ENCODE results near the gene RALB.
A peak's percentile ranks its signal among the peaks of the same experiment; 100 is the strongest.

The RALB gene

GRCh38 chr2:120239488-120240287 lies 13.0 kb upstream of the RALB start (continued):
- TF ChIP-seq, protein P1, sequence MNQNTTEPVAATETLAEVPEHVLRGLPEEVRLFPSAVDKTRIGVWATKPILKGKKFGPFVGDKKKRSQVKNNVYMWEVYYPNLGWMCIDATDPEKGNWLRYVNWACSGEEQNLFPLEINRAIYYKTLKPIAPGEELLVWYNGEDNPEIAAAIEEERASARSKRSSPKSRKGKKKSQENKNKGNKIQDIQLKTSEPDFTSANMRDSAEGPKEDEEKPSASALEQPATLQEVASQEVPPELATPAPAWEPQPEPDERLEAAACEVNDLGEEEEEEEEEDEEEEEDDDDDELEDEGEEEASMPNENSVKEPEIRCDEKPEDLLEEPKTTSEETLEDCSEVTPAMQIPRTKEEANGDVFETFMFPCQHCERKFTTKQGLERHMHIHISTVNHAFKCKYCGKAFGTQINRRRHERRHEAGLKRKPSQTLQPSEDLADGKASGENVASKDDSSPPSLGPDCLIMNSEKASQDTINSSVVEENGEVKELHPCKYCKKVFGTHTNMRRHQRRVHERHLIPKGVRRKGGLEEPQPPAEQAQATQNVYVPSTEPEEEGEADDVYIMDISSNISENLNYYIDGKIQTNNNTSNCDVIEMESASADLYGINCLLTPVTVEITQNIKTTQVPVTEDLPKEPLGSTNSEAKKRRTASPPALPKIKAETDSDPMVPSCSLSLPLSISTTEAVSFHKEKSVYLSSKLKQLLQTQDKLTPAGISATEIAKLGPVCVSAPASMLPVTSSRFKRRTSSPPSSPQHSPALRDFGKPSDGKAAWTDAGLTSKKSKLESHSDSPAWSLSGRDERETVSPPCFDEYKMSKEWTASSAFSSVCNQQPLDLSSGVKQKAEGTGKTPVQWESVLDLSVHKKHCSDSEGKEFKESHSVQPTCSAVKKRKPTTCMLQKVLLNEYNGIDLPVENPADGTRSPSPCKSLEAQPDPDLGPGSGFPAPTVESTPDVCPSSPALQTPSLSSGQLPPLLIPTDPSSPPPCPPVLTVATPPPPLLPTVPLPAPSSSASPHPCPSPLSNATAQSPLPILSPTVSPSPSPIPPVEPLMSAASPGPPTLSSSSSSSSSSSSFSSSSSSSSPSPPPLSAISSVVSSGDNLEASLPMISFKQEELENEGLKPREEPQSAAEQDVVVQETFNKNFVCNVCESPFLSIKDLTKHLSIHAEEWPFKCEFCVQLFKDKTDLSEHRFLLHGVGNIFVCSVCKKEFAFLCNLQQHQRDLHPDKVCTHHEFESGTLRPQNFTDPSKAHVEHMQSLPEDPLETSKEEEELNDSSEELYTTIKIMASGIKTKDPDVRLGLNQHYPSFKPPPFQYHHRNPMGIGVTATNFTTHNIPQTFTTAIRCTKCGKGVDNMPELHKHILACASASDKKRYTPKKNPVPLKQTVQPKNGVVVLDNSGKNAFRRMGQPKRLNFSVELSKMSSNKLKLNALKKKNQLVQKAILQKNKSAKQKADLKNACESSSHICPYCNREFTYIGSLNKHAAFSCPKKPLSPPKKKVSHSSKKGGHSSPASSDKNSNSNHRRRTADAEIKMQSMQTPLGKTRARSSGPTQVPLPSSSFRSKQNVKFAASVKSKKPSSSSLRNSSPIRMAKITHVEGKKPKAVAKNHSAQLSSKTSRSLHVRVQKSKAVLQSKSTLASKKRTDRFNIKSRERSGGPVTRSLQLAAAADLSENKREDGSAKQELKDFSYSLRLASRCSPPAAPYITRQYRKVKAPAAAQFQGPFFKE (tag by site-specific recombination; IDR thresholded peaks at IDR 0.05; ENCODE audit: borderline replicate concordance) = no peak
- TF ChIP-seq ZNF324 (tag by site-specific recombination; IDR thresholded peaks at IDR 0.05) = no peak
- TF ChIP-seq SCRT1 (tag by site-specific recombination; IDR thresholded peaks at IDR 0.05; ENCODE audit: borderline replicate concordance) = 0 out of 2 replicates have a peak, but pooled peaks have one; percentile 32
- no peak for TF ChIP-seq ZBTB7A (tag by site-specific recombination; IDR thresholded peaks at IDR 0.05; ENCODE audit: low read depth)
- TF ChIP-seq EGR2 (tag by site-specific recombination; IDR thresholded peaks at IDR 0.05; ENCODE audit: low read depth) = peak; percentile 81
- no peak for TF ChIP-seq ZNF114 (tag by site-specific recombination; IDR thresholded peaks at IDR 0.05)
- TF ChIP-seq ZFHX2 (tag by site-specific recombination; conservative IDR thresholded peaks at IDR 0.05) = peak; percentile 61
- TF ChIP-seq MYNN (tag by site-specific recombination; IDR thresholded peaks at IDR 0.05; ENCODE audit: borderline replicate concordance) = no peak
- no peak for TF ChIP-seq KLF7 (tag by site-specific recombination; IDR thresholded peaks at IDR 0.05; ENCODE audit: borderline replicate concordance)
- TF ChIP-seq ZNF548 (tag by site-specific recombination; IDR thresholded peaks at IDR 0.05) = no peak
- no peak for TF ChIP-seq HOXC10 (CRISPR knock-in tag; IDR thresholded peaks at IDR 0.05)

DNA sequence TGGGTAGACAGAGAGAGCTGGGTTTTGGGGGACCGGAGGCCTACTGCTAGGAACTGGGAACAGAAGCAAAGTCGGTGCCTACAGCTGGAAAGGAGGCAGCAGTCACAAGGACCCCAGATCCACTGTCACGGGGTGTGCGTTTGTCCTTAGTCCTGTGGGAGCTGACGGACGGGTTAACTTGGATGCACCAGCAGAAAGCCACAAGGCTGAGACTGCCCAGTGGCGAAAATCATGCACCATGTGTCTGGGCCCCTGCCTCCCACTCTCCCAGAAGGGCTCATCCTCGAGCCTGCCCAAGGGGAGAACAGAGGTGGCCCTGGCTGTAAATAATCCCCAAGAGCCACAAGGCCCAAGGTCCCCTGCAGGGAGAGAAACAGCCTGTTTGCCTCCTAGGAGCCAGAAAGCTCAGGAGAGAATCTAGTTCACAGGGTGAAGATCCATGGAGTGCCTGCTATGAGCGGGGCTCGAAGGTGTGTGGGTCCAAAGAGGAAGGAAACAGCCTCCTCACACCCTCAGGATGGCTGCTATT lies 11.7 kb upstream of the RALB start:
- ChIA-PET CTCF (no interaction called here), POLR2A (interaction anchor here (0.7 kb wide), 1 partner anchor 228 kb away, joined by 3 read pairs; the partner anchor contains the start of gene EPB41L5)

DNA sequence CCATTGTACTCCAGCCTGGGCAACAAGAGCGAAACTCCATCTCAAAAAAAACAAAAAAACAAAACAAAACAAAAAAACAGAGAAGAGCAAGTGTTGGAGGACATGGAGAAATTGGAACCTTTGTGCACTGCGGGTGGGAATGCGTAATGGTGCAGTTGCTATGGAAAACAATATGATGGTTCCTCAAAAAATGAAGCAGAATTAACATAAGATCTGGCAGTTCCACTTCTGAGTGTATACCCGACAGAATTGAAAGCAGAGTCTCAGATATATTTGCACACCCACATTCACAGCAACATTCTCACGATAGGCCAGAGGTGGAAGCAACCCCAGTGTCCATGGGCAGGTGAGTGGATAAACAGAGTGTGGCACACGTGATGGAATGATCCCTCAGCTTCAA lies 11.0 kb upstream of the RALB start:
- ChIA-PET CTCF (no interaction called here), POLR2A (no interaction called here)
- no peaks in the 10 kb centered on the region for H3K9me3 ChIP-seq (ENCODE audit: control insufficient read depth, insufficient read depth, low read depth, low read length)
- peaks cover 13% of the 10 kb centered on the region for H3K4me1 ChIP-seq (ENCODE audit: control insufficient read depth, insufficient read depth, low read length)
- H3K36me3 ChIP-seq (ENCODE audit: control insufficient read depth in 2 of 2, insufficient read depth in 1 of 2, low read length in 2 of 2) = no peaks in the 10 kb centered on the region
- no peak overlapping the region for H3K4me3 ChIP-seq (ENCODE audit: low read depth, low read length)
- no peak overlapping the region for H3K27ac ChIP-seq (ENCODE audit: extremely low read depth, low read depth, low read length)
- TF ChIP-seq ZNF514 (tag by site-specific recombination; IDR thresholded peaks at IDR 0.05) = no peak
- TF ChIP-seq, protein P2, sequence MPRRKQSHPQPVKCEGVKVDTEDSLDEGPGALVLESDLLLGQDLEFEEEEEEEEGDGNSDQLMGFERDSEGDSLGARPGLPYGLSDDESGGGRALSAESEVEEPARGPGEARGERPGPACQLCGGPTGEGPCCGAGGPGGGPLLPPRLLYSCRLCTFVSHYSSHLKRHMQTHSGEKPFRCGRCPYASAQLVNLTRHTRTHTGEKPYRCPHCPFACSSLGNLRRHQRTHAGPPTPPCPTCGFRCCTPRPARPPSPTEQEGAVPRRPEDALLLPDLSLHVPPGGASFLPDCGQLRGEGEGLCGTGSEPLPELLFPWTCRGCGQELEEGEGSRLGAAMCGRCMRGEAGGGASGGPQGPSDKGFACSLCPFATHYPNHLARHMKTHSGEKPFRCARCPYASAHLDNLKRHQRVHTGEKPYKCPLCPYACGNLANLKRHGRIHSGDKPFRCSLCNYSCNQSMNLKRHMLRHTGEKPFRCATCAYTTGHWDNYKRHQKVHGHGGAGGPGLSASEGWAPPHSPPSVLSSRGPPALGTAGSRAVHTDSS (tag by site-specific recombination; IDR thresholded peaks at IDR 0.05) = no peak
- TF ChIP-seq ZNF692 (tag by site-specific recombination; IDR thresholded peaks at IDR 0.05) = no peak
- TF ChIP-seq SP3 (tag by site-specific recombination; IDR thresholded peaks at IDR 0.05) = no peak
- TF ChIP-seq, protein P3, sequence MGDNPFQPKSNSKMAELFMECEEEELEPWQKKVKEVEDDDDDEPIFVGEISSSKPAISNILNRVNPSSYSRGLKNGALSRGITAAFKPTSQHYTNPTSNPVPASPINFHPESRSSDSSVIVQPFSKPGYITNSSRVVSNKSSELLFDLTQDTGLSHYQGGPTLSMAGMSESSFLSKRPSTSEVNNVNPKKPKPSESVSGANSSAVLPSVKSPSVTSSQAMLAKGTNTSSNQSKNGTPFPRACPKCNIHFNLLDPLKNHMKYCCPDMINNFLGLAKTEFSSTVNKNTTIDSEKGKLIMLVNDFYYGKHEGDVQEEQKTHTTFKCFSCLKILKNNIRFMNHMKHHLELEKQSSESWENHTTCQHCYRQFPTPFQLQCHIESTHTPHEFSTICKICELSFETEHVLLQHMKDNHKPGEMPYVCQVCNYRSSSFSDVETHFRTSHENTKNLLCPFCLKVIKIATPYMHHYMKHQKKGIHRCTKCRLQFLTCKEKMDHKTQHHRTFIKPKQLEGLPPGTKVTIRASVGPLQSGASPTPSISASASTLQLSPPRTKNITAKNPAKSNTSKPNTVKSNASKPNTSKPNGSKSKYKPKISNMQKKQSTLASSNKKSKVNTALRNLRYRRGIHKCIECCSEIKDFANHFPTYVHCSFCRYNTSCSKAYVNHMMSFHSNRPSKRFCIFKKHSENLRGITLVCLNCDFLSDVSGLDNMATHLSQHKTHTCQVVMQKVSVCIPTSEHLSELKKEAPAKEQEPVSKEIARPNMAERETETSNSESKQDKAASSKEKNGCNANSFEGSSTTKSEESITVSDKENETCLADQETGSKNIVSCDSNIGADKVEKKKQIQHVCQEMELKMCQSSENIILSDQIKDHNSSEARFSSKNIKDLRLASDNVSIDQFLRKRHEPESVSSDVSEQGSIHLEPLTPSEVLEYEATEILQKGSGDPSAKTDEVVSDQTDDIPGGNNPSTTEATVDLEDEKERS (tag by site-specific recombination; IDR thresholded peaks at IDR 0.05) = no peak

More for the DNA sequence above, 11.7 kb upstream of the RALB start:
- peak; percentile 59 for TF ChIP-seq GLIS1 (tag by site-specific recombination; IDR thresholded peaks at IDR 0.05)
- 0 out of 2 replicates have a peak, but pooled peaks have one; percentile 29 for TF ChIP-seq ZIC2 (tag by site-specific recombination; IDR thresholded peaks at IDR 0.05)
- no peak for TF ChIP-seq ZNF362 (tag by site-specific recombination; IDR thresholded peaks at IDR 0.05)
- no peaks in the 10 kb centered on the region for H3K36me3 ChIP-seq (ENCODE audit: control insufficient read depth in 2 of 2, insufficient read depth in 1 of 2, low read length in 2 of 2)
- peaks cover 10% of the 10 kb centered on the region for H3K4me1 ChIP-seq (ENCODE audit: control insufficient read depth, insufficient read depth, low read length)
- no peak overlapping the region for H3K27ac ChIP-seq (ENCODE audit: extremely low read depth, low read depth, low read length)
- H3K4me3 ChIP-seq (ENCODE audit: low read depth, low read length) = no peak overlapping the region
- H3K9me3 ChIP-seq (ENCODE audit: control insufficient read depth, insufficient read depth, low read depth, low read length) = no peaks in the 10 kb centered on the region

All from HEK293 (cell line).